Caco-2 (cell line): ENCODE measurements around the gene TBXT. TPM values are rescaled to one million over a fixed set of nuclear protein-coding genes. Genes with fewer than 3 reads are reported as not detected.

Experiments used
- BruUV-seq: library from RNA; stranded (reverse); fragments of 400-500 nt; replicated peaks from 2 replicates; lab custom pipeline; 2021; lab: Mats Ljungman, UMichigan
- CTCF ChIA-PET: fragments of 300-600 bp; sonication (Branson Sonifier 250); formaldehyde crosslinking; loops from one replicate; lab custom pipeline; 2022; ENCODE audit warnings: antibody characterized with exemption; lab: Charles Lee
- POLR2A ChIA-PET: fragments of 300-600 bp; sonication (Branson Sonifier 250); formaldehyde crosslinking; loops from one replicate; lab custom pipeline; 2022; ENCODE audit warnings: antibody characterized with exemption; lab: Charles Lee
- DNase-seq, 2 experiments: peaks; one replicate each; pipeline versions ENCODE4 v3.0.0 to v3.0.0-alpha.2; 2020 to 2022
- H3K27me3 ChIP-seq: replicated peaks from 2 replicates; pipeline ENCODE4 v1.6.0; 2011; ENCODE audit warnings: low read length; ENCODE audit not compliant: control insufficient read depth, insufficient read depth
- H3K36me3 ChIP-seq: 2 replicates; pipeline ENCODE4 v1.5.1; 2011; ENCODE audit warnings: low read length; ENCODE audit not compliant: control insufficient read depth, insufficient read depth
- H3K4me1 ChIP-seq: fragments of 250-450 bp; sonication (Bioruptor Pico); 2 replicates; pipeline ENCODE4 v1.5.1; 2020; ENCODE audit warnings: mild to moderate bottlenecking
- H3K4me3 ChIP-seq: 2 replicates; pipeline ENCODE4 v1.5.1; 2011; ENCODE audit warnings: low read depth, mild to moderate bottlenecking, control low read depth, low read length
- H3K9me3 ChIP-seq: fragments of 250-450 bp; sonication (Bioruptor Pico); 2 replicates; pipeline ENCODE4 v1.5.1; 2020; ENCODE audit warnings: mild to moderate bottlenecking, moderate library complexity
- H3K27ac Mint-ChIP-seq: one replicate; pipeline ENCODE4 v1.8.0; 2022; ENCODE audit warnings: mixed read lengths; ENCODE audit not compliant: unreplicated experiment
- H3K27me3 Mint-ChIP-seq: one replicate; pipeline ENCODE4 v1.8.0; 2022; ENCODE audit warnings: mixed read lengths; ENCODE audit not compliant: insufficient read depth, unreplicated experiment
- H3K36me3 Mint-ChIP-seq: one replicate; pipeline ENCODE4 v1.8.0; 2022; ENCODE audit warnings: mild to moderate bottlenecking, mixed read lengths; ENCODE audit not compliant: insufficient read depth, unreplicated experiment
- H3K4me1 Mint-ChIP-seq: one replicate; pipeline ENCODE4 v1.8.0; 2022; ENCODE audit warnings: low read depth, mixed read lengths; ENCODE audit not compliant: unreplicated experiment
- H3K4me3 Mint-ChIP-seq: one replicate; pipeline ENCODE4 v1.8.0; 2022; ENCODE audit warnings: mild to moderate bottlenecking, moderate library complexity, mixed read lengths; ENCODE audit not compliant: unreplicated experiment
- H3K9me3 Mint-ChIP-seq: one replicate; pipeline ENCODE4 v1.8.0; 2022; ENCODE audit warnings: mixed read lengths; ENCODE audit not compliant: unreplicated experiment
- intact Hi-C: fragments of 100-400 bp; cut with micrococcal nuclease; formaldehyde crosslinking; loops from one replicate; pipeline ENCODE4 v1.10.0; 2022; ENCODE audit not compliant: unreplicated experiment
- total RNA-seq: library from RNA; stranded (reverse); gene quantifications from 2 replicates; pipeline ENCODE4 v1.2.3, GENCODE V29; 2022
- TF ChIP-seq, protein P1 (sequence below), 2 experiments: fragments of 200-600 bp in 1 of 2; IDR thresholded peaks; 1 replicate in 1 of 2; 2 replicates in 1 of 2; pipeline versions ENCODE4 v1.5.1 to v1.8.0; 2011 to 2022; ENCODE audit warnings: antibody characterized with exemption in 1 of 2, control low read depth in 1 of 2, inconsistent platforms in 1 of 2, low read depth in 1 of 2, low read length in 1 of 2, mild to moderate bottlenecking in 1 of 2, moderate library complexity in 1 of 2; ENCODE audit not compliant: insufficient read depth in 1 of 2, severe bottlenecking in 1 of 2, unreplicated experiment in 1 of 2

Gene TBXT
- total RNA-seq, 1 experiment from 2014 or later = not detected

DNA sequence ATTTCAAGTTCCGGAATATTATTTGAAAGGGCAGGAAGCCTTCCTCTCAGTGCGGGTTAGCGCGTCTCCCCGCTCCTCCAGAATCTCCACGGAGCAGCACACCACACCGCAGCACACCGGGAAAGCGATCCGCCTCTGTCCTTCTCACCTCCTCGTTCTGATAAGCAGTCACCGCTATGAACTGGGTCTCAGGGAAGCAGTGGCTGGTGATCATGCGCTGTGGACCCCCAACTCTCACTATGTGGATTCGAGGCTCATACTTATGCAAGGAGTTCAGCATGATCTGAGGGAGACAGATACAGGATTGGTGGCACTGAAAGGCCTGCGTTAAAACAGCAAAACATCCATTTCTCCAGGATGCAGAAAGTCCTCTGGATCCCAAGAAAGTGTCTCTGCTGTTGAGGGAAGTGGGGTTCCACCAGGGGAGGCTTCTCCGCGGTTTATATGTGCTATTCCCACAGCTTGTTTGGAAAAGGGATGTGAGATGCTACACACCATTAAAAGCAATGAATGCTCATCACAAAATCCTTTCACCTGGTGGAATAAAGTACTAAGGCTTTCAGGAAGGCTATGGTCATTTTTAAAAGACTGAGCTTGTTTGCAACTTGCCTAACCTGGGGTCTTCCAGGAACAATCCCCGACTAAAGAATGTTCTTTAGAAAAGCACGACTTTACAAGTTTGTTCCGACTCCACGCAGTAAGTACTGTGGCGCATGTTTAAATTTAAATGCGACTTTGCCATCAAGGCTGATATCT is 1.9 kb downstream of the TBXT start:
- CTCF ChIA-PET = no interaction called here
- no peaks in the 10 kb centered on the region; the same call in 1 of the 2 replicates for H3K27me3 ChIP-seq
- POLR2A ChIA-PET = no interaction called here
- Mint-ChIP-seq H3K4me1 (no peaks in the 10 kb centered on the region), H3K4me3 (no peak overlapping the region), H3K36me3 (no peaks in the 10 kb centered on the region), H3K9me3 (no peaks in the 10 kb centered on the region), H3K27ac (no peak overlapping the region), H3K27me3 (peaks cover 16% of the 10 kb centered on the region)
- H3K4me3 ChIP-seq = no peak overlapping the region
- DNase-seq = no peak
- TF ChIP-seq, protein P1, sequence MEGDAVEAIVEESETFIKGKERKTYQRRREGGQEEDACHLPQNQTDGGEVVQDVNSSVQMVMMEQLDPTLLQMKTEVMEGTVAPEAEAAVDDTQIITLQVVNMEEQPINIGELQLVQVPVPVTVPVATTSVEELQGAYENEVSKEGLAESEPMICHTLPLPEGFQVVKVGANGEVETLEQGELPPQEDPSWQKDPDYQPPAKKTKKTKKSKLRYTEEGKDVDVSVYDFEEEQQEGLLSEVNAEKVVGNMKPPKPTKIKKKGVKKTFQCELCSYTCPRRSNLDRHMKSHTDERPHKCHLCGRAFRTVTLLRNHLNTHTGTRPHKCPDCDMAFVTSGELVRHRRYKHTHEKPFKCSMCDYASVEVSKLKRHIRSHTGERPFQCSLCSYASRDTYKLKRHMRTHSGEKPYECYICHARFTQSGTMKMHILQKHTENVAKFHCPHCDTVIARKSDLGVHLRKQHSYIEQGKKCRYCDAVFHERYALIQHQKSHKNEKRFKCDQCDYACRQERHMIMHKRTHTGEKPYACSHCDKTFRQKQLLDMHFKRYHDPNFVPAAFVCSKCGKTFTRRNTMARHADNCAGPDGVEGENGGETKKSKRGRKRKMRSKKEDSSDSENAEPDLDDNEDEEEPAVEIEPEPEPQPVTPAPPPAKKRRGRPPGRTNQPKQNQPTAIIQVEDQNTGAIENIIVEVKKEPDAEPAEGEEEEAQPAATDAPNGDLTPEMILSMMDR (IDR thresholded peaks at IDR 0.05; ENCODE audit: insufficient read depth in 1 of 2, low read depth in 1 of 2, low read length in 1 of 2, severe bottlenecking in 1 of 2, unreplicated experiment in 1 of 2) = no peak
- intact Hi-C loops = no loop called here
- no TSS peak for BruUV-seq
- H3K36me3 ChIP-seq = no peaks in the 10 kb centered on the region
- H3K4me1 ChIP-seq = no peaks in the 10 kb centered on the region
- no peaks in the 10 kb centered on the region for H3K9me3 ChIP-seq

DNA sequence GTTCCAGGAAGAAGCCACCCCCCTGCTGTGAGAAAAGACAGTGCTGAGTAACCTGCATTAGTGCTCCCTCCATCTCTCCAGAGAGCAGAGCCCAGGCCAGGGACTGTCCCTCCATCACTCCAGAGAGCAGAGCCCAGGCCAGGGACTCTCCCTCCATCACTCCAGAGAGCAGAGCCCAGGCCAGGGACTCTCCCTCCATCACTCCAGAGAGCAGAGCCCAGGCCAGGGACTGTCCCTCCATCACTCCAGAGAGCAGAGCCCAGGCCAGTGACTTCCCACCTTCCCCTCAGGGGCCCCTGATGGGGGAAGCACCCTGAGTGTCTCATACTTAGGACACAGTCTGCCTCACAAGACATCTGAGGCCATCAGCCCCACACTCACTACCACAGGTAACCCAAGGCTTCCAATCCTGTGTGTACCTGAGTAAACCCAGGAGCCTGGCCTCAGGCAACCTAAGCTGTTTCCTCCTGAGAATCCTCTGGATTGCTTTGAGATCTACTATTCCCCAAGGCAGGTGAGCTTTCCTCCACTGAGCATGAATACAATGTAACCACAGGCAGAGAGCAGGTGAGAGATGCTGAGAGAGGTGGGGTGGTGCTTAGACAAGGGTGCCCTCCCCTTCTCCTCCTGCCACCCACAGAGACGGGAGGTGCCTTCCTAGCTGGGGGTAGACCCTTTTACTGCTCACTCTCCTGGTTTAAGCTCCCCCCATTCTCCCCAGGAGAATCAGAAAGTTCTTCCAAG is 4.9 kb downstream of the TBXT start:
- Mint-ChIP-seq H3K27me3 (peaks cover 6% of the 10 kb centered on the region), H3K36me3 (no peaks in the 10 kb centered on the region), H3K9me3 (no peaks in the 10 kb centered on the region), H3K4me1 (no peaks in the 10 kb centered on the region), H3K4me3 (no peak overlapping the region), H3K27ac (no peak overlapping the region)
- no peaks in the 10 kb centered on the region for H3K36me3 ChIP-seq
- no peaks in the 10 kb centered on the region for H3K4me1 ChIP-seq
- TF ChIP-seq, protein P1 (IDR thresholded peaks at IDR 0.05; ENCODE audit: insufficient read depth in 1 of 2, low read depth in 1 of 2, low read length in 1 of 2, severe bottlenecking in 1 of 2, unreplicated experiment in 1 of 2) = no peak
- POLR2A ChIA-PET = no interaction called here
- H3K27me3 ChIP-seq = no peaks in the 10 kb centered on the region; the same call in 1 of the 2 replicates
- intact Hi-C loops = no loop called here
- H3K4me3 ChIP-seq = no peak overlapping the region
- no peaks in the 10 kb centered on the region for H3K9me3 ChIP-seq
- CTCF ChIA-PET = no interaction called here
- BruUV-seq = no TSS peak
- no peak for DNase-seq

DNA sequence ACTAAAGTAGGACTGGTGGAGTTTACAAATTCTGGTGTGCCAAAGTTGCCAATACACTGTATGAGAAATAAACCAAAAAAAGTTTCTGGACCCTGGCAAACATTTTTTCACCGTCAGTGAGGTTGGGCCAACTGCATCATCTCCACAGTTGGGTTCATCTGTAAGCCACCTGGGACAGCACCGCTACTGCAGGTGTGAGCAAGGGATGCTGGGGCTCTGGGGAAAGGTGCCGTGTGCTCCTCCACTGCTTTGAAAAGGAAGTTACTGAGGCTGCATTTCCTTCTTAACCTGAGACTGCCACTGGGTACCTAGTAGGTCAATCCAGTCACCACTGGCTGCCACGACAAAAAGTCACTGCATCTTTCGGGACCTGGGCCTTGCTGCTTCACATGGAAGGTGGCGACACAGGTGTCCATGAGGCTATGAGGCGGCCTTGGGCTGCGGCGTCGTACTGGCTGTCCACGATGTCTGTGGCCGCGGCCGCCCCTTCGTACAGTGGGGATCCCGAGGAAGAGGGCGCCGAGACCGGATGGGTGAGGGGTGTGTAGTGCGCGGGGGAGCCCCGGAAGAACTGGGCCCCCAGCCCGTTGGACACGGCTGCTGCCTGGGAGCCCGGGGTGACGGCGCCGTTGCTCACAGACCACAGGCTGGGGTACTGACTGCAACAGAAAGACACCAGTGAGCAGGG is 9.6 kb downstream of the TBXT start:
- ChIA-PET CTCF (interaction anchor here (1.3 kb wide), 1 partner anchor 37 kb away, joined by 4 read pairs; no protein-coding TSS in a partner anchor), POLR2A (no interaction called here)
- Histone ChIP-seq H3K36me3 (no peaks in the 10 kb centered on the region), H3K9me3 (no peaks in the 10 kb centered on the region), H3K4me3 (no peak overlapping the region), H3K4me1 (no peaks in the 10 kb centered on the region), H3K27me3 (no peaks in the 10 kb centered on the region; the same call in 1 of the 2 replicates)
- no peaks in the 10 kb centered on the region for H3K36me3 Mint-ChIP-seq
- no peaks in the 10 kb centered on the region for H3K4me1 Mint-ChIP-seq
- no peak overlapping the region for H3K4me3 Mint-ChIP-seq
- no peaks in the 10 kb centered on the region for H3K9me3 Mint-ChIP-seq
- no TSS peak for BruUV-seq
- DNase-seq = no peak
- intact Hi-C loops = loop anchor here (1.0 to 5.0 kb wide), 2 partner anchors 119 to 242 kb away; no protein-coding TSS in a partner anchor
- no peak overlapping the region for H3K27ac Mint-ChIP-seq
- H3K27me3 Mint-ChIP-seq = peaks cover 2% of the 10 kb centered on the region
- TF ChIP-seq, protein P1 (IDR thresholded peaks at IDR 0.05; ENCODE audit: insufficient read depth in 1 of 2, low read depth in 1 of 2, low read length in 1 of 2, severe bottlenecking in 1 of 2, unreplicated experiment in 1 of 2) = no peak
